Measurements from ENCODE around the gene ZNF511.

- TF ChIP-seq CTCF (IDR thresholded peaks at IDR 0.05) (no peak), POLR2AphosphoS5 (IDR thresholded peaks at IDR 0.05) (no peak), EP300 (IDR thresholded peaks at IDR 0.05; ENCODE audit: low read depth) (no peak)
These were observed 14.9 kb upstream of the ZNF511 start for GRCh38 chr10:133293810-133294119.

All from transverse colon (tissue), 4 donors.